GM20431 (cell line): Measurements from ENCODE around the gene PHYHD1.

Experiments used
- in situ Hi-C: fragments of 300-500 bp; cut with MseI, MboI; formaldehyde crosslinking; loops from one replicate; pipeline ENCODE4 v1.15.0; 2020; ENCODE audit warnings: low sequenced_read_pairs; ENCODE audit not compliant: unreplicated experiment

Gene PHYHD1

DNA sequence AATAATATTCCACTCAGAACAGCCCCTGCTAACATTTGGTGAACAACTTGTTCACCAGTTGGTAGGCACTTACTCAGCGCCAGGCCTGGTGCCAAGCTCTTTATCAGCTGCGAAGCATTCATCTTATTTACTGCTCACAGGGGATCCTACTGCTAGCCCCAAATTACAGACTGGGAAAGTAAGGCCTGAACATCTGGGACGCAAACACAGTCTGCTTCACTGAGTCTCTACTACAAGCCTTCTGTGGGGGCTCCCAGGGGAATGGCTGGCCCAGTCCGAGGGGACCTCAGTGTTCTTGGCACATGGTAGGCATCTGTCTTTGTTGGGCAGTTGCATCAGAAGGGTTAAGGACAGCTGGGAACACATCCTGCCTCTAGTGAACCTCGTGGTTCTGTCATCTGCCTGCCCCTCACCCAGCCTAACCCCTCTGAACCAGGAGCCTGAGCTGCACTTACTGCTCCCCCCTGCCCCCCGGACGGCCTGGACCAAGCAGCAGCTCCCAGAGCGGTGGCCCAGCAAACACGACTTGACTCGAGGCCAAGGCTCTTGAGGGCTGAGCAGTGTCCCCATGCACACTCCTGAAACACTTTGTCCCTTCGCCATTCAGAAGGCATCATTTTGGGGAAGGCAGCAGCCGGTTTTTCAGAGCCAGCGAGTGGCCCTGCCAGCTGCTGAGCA lies at the start of gene PHYHD1:
PHYHD1 (plus strand) TSS at position 602 of the 678 bp plus-strand sequence. CDS start 1,342 bp downstream, outside the sequence.
- in situ Hi-C loops, result loop anchor here (10.0 kb wide), 1 partner anchor 56 kb away; no protein-coding TSS in a partner anchor

DNA sequence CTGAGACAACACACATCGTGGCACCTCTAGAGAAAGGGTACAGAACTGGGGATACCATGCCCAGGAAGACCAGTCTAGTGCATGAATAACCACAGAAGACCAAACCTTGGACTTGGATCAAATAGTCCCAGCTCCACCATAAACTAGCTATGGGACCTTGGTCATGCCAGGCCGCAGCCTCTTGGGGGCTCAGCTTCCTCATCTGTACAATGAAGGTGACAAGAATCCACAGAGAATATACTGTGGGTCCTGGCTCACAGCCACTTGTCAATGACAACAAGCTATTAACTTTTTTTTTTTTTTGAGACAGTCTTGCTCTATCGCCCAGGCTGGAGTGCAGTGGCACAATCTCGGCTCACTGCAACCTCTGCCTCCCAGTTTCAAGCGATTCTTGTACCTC lies 42.9 kb upstream of the PHYHD1 start:
- in situ Hi-C loops, result no loop called here

DNA sequence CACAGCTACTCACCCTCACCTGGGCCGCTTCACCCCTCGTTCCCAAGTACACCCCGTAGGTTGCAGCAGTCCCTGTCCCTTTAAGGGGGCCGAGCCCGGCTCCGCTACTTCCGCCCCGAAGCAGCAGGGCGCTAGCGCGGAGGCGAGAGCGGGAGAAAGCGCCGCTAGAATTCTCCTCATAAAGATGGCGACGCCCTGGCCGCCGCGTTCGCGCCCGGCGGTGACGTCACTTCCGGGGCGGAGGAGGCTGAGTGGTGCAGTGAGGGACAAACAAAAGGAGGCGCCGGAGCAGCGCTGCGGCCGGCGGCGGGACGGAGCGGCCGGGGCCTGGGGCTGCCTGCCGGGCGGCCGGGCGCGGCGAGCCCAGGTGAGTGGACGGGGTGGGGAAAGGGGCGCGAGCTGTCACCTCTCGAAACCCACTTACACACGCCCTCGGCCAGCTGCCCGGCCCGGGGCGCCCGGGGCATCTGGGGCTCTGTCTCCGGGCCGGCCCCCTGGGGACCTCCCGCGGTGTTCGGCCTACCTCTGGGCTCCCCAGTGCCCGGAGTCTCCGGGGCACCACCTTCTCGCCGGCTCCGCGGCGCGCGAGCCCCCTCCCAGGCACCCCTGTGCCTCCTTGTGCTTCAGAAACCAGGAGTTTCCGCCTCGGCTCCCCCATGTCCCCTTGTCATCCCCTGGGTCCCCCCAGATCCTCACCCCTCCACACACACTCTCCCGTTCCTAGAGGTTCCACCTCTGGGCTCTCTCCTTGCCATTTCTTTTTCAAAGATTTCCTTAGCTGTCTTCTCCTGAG lies 38.7 kb upstream of the PHYHD1 start, which contains the start of the genes KYAT1 and LRRC8A:
KYAT1 (minus strand) TSS at position 67 of the 793 bp plus-strand sequence. CDS start 36,545 bp downstream, outside the sequence.
LRRC8A (plus strand) TSS at position 250 of the 793 bp plus-strand sequence. CDS start 25,032 bp downstream, outside the sequence.
- in situ Hi-C loops, result no loop called here

DNA sequence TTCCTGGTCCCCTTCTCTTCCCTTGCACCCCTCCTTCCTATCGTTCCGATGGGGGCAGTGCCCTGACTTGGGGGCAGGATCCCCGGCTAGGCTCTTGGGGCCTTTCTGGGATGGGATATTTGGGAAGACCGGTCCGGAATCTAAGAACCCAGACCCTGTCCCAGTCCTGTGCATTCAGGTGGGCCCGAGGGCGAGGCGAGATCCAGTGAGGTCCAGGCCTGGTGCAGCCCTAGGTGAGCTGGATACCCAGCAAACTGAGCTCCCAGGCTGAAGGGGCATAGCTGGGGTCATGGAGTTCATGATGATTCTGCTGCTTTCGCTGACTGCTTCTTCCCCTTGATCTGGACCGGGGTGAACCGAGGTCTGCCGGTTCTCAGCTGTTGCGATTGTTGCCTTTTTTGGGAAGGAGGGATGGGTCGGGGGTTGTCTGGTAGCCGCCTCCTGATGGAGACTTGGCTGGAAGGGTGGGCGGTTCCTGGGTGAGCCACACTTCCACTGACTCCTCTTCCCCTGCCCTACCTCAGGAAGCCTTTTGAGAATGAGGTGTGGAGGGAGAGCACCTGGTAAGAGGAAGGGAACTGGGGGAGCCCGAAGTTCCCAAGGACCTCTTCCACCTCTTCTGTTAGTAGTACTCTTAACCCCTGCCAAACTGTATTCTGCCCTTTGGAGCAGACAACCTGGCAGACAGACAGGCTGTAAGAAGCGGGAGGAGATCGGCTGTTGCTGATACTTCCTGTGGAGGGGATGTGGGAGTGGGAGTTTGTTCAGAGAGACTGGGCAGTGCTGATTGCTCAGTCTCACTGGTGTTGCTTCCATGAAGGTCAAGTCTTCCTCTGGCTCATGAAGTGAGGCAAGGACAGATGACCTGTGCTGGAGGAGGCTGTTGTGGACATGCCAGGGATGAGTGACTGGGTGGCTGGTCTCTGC lies 37.8 kb upstream of the PHYHD1 start:
- in situ Hi-C loops, result no loop called here

DNA sequence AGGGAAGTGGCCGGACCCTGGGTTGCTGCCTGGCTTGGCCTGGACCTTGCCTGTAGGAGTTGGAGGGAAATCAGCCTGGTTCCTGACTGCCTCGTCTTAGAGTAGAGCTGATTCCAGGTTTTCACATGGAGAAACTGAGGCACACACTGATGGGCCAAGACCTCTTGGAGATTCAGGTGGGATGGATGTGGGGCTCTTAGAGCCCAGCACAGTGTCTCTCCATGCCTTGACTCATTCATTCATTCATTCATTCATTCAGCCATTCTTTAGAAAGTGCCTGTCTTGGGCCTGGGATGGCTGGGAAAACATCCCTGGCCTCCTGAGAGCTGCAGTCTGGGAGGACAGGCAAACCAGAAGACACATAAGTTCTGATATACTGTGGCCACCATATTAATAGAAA lies 36.6 kb upstream of the PHYHD1 start:
- in situ Hi-C loops, result no loop called here

DNA sequence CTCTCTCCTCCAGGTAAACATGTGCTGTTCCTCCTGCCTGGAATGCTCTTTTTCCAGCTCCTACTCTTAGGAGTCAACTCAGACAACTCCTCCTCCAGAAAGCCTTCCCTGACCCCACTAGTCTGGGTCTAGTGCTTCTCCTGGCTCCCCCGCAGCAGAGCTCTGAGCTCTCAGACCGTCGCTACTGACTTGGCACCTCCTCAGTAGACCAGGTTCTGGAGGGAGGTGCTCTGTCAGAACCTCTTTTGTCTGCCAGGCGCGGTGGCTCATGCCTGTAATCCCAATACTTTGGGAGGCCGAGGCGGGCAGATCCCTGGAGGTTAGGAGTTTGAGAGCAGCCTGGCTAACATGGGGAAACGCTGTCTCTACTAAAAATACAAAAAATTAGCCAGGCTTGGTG lies 35.4 kb upstream of the PHYHD1 start:
- in situ Hi-C loops, result no loop called here

DNA sequence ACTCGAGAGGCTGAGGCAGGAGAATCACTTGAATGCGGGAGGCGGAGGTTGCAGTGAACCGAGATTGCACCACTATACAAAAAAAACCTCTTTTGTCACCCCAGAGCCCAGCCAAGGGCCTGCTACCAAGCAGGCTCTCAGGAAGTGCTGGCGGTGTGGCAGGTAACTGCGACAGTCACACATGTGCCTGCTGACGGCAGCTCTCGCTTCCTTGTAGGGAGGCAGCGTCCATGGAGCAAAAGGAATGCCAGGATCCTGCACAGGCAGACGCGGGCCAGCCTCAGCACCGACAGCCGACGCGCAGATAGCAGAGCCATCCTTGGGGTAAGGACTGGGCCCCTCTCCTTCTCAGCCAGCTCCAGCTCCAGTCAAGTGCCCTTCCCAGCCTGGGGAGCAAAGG lies 35.0 kb upstream of the PHYHD1 start:
- in situ Hi-C loops, result no loop called here

DNA sequence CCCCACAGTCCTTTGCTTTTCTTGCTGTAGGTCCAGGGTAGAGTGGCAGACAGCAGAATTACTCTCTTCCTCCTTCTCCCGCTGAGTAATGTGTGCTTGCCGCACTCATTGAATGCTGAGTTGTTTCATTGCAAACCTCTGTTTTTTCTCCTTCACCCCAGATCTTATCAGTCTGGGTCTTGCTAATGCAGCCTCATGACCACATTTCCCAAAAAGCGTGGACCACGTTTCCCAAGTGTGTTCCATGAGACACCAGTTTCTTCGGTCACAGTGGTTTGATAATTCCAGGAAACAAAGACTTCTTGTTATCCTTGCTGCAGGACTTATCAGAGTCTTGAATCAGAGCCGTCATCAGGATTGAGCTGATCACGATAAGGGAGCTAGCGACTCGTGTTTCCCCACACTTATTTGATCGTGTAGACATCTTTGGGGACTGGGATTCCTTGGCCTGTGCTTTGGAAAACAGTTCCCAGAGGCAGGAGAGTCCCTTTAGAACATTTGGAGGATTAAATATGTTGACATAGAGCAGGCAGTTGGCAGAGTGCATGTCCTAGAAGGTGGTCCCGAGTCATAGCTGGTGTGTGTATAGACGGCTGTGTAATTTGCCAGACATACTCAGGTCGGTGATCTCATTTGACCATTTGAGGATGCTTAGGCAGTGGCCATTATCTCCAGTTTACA lies 34.4 kb upstream of the PHYHD1 start:
- in situ Hi-C loops, result no loop called here

DNA sequence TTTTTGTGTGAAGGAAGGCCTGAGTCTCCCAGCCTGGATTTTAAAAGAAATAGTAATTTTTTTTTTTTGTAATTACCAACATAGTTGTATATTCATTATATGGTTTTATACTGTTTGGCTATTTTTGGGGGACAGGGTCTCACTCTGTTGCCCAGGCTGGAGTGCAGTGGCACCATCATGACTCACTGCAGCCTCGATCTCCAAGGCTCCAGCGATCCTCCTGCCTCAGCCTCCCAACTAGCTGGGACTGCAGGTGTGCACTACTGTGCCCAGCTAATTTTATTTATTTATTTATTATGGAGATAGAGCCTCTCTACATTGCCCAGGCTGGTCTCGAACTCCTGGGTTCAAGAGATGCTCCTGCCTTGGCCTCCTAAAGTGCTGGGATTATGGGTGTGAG lies 33.7 kb upstream of the PHYHD1 start:
- in situ Hi-C loops, result no loop called here

DNA sequence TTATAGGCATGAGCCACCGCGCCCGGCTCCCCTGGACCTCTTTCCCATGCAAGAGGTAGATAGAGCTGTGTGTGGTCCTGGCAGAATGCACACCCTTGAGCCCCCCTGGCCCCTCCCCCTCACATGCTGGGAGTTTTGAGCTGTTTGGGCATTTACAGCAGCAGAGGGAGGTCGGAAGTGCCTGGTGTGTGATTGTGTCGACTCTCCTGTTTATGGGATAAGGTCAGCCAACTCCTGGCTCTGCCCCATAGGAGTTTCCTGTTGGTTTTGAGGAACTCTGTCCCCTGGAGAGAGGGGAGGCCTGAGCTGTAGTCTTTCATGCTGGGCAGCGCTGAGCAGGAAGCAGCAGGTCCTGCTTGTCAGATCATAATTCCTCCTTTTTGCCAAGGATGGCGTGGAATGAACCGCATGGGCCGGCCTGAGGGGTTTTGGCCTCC lies 32.9 kb upstream of the PHYHD1 start:
- in situ Hi-C loops, result no loop called here

DNA sequence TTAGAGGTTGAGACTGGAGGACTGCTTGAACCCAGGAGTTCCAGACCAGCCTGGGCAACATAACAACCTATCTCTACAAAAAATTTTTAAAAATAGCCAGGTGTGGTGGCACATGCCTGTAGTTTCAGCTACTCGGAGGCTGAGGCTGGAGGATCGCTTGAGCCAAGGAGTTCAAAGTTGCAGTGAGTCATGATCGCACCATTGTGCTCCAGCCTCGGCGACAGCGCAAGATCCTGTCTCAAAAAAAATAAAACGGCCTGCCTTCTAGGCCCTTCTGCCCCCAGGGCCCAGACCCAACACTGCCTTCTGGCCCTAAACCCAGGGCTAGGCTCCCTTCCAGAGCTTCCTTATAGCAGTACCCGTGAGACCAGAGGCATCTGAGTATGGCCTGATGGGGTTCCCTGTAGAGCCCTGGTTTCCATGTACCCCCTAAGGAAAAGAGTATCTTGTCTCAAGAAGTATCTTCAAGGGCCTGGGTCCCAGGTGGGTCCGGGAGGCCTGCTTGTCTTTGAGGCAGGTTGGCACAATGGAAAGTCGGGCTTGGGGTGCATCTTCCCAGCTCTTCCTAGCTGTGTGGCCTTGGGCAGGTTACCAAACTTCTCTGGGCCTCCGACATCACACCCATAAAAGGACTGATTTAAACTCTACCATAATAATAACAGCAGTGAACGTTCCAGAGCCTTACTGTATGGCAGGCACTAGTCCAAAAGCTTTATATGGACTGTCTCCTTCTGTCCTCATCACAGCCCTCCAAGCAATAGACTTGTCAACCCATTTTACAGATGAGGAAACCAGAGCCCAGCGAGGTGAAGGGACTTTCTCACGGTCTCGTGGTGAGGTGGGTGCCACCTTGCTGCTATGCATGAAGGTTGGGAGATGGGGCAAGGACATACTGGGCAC lies 29.2 kb upstream of the PHYHD1 start:
- in situ Hi-C loops, result no loop called here

DNA sequence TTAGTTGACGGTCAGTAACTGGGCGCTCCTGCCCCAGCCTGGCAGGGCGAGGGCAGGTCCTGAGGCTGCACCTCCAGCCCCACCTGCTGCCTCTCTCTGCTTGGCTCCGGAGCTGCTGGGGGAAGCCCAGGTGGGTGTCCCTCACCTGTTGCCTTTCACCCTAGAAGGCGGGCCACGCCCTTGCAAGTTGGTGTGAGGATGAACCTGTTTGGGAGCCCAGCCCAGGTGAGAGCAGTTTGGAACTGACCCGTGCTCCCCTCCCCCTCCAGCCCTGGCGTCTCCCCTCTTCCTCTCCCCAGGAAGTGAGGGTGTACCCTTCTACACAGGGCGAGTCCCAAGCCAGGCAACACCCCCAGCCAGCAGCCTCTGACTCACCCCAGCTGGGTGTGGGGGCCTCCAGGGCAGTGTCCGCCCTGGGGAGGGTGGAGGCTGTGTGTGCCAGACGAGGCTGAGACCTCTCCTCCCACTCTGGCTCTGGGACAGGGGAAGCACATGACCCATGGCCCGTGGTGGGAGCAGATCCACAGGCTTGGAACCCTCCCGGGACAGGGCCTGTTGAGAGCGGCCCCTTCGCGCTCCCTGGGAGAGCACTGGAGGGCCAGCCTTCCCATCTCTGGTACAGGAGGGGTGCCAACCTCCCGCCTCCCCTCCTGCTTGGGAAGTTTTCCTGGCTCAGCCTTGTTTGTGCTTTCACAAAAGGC lies 28.4 kb upstream of the PHYHD1 start:
- in situ Hi-C loops, result no loop called here

DNA sequence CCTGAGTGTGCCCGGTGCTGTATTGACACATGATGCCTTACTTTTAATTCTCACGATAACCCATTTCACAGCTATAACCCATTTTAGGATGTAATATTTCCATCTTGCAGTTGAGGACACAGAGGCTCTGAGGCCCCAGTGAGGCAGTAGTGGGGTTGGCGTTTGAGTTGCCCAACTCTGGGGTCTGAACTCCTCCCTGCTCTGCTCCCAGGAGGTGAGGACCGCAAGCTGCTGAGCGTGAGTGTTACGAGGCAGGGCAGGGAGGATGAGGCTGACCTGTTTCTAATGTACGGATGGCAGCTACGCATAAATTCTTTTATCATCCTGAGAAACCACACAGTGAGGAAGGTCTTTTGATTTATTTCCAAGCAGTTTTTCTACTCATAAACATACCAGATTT lies 27.4 kb upstream of the PHYHD1 start:
- in situ Hi-C loops, result no loop called here

DNA sequence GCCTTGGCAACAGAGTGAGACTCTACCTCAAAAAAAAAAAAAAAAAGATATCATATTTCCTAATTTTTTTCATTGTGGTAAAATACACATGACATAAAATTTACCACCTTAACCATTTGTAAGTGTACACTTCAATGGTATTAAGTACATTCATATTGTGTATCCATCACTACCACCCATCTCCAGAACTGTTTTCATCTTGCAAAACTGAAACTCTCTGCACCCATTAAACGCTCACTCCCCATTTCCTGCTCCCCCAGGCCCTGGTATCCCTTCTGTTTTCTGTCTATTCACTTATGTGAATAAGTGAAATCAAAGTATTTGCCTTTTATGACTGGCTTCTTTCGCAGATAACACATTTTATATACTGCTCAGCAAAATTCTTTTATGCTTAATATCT lies 26.0 kb upstream of the PHYHD1 start:
- in situ Hi-C loops, result no loop called here

DNA sequence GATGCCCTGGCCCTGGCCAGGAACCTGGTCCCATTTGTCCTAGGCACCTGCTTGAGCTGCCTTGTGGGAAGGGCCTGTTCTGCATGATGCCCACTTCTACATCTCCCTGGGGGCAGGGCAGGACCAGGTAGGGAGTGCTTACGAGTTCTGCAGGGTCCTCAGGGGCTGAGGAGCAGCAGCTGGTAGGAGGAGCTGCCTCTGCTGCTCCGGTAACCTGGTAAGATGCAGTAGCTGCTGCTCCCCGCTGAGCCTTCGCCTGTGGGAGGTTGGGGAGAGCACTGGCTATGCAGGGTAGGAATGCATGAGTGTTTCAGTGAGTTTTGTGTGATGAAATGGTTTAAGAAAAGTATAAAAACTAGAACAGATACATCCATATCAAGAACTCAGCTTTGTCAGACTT lies 25.2 kb upstream of the PHYHD1 start:
- in situ Hi-C loops, result no loop called here

DNA sequence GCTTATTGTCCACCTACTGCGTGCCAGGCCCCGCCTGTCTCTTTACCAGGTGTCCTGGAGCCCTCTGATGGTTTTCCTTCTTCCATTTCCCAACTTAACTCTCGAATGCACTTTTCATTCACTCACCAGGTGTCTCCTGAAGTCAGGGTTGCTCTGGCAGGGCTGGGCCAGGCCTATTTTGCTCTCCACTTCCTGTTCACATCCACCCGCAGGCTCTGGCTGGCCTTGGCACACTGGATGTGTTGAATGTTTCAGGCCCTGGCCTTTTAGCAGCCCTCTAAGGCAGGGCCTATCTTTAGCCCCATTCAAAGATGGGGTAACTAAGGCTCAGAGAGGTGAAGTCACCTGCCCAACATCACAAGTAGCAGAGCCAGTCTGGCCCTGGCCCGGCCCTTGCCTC lies 22.4 kb upstream of the PHYHD1 start:
- in situ Hi-C loops, result no loop called here

DNA sequence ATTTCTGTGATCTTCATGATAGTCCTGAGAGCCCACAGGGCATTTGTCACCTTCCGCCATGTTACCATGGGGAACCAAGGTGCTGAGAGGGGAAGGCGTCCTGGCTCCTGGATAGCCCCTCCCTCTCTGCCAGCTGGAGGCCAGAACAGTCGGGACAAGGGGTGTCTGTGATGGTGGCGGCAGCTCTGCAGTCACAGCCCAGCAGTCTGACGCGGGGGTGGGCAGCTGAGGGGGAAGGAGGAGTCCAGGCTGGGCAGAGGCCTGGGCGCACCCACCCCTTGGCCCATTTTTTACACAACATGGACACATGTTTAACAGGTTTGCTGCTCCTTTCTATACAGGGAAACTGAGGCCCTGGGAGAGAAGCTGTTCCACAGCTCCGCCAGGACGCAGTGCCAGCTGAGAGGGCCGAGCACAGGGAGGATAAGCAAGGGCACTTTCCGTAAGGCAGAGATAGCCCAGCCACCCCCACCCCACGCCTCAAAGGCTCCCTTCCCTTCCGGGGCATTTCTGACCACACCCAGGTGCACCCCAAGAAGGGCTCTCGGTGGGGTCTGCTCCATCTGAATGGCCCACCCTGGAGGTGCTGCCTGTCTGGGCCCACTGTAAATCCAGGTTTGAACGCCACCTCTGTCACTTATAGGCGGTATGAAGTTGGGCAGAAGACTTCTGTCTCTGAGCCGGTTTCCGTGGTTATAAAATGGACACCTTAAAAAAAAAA lies 21.8 kb upstream of the PHYHD1 start:
- in situ Hi-C loops, result no loop called here
